Kidney (tissue), 14 donors: Measurements from ENCODE around the gene POU2F1. TPM values are rescaled to one million over a fixed set of nuclear protein-coding genes. Genes with fewer than 3 reads are reported as not detected.

ENCODE experiments used
- DNase-seq, 5 donors: peaks; one replicate each; pipeline ENCODE4 v3.0.0-alpha.2; 2013 to 2020
- FAIRE-seq: peaks from 2 replicates; lab custom pipeline; 2012; peaks lifted over from hg19 to GRCh38; lab: Jason Lieb, UNC
- H3K27ac ChIP-seq, 2 donors: one replicate each; pipeline ENCODE4 v1.7.0; 2013; ENCODE audit warnings: low read depth in 2 of 2, low read length in 2 of 2, inconsistent platforms in 1 of 2
- H3K27me3 ChIP-seq: one replicate; pipeline ENCODE4 v1.7.1; 2013; ENCODE audit warnings: low read length, inconsistent platforms; ENCODE audit not compliant: control insufficient read depth, insufficient read depth
- H3K36me3 ChIP-seq, 3 donors: one replicate each; pipeline versions ENCODE4 v1.7.0 to v1.7.1; 2013; ENCODE audit warnings: low read length in 3 of 3, control low read depth in 1 of 3, inconsistent platforms in 1 of 3; ENCODE audit not compliant: insufficient read depth in 3 of 3, control insufficient read depth in 2 of 3
- H3K4me1 ChIP-seq, 3 donors: one replicate each; pipeline versions ENCODE4 v1.7.0 to v1.7.1; 2013; ENCODE audit warnings: low read length in 3 of 3, inconsistent platforms in 1 of 3, low read depth in 1 of 3; ENCODE audit not compliant: control insufficient read depth in 2 of 3, insufficient read depth in 2 of 3
- H3K4me3 ChIP-seq, 3 donors: one replicate each; pipeline versions ENCODE4 v1.7.0 to v1.8.1; 2013; ENCODE audit warnings: low read length in 3 of 3, control low read depth in 1 of 3, inconsistent platforms in 1 of 3
- H3K9ac ChIP-seq, 3 donors: one replicate each; pipeline versions ENCODE4 v1.7.0 to v1.7.1; 2013; ENCODE audit warnings: low read length in 3 of 3, control low read depth in 1 of 3, inconsistent platforms in 1 of 3
- H3K9me3 ChIP-seq, 3 donors: one replicate each; pipeline versions ENCODE4 v1.7.0 to v1.7.1; 2013; ENCODE audit warnings: low read length in 3 of 3, control low read depth in 1 of 3, inconsistent platforms in 1 of 3; ENCODE audit not compliant: control insufficient read depth in 2 of 3, insufficient read depth in 1 of 3
- intact Hi-C: fragments of 100-400 bp; cut with DNase I; formaldehyde crosslinking; loops from one replicate; pipeline ENCODE4 v1.11.1; 2022
- polyA plus RNA-seq: library from polyadenylated mRNA; stranded (reverse); fragments of 350-450 nt; fragmentation: Illumina TruSeq; extraction: RNeasy Lipid Tissue Mini Kit (QIAGEN cat#74804); gene quantifications from one replicate; pipeline ENCODE4 v1.2.3, GENCODE V29; 2014; ENCODE audit warnings: low read depth, low replicate concordance; ENCODE audit not compliant: insufficient read depth
- total RNA-seq: library from RNA; stranded (reverse); fragmentation: NEBNext Ultra II Directional; extraction: Animal tissue kit (Norgen Biotek cat#: 25700); gene quantifications from one replicate; pipeline ENCODE4 v1.2.1, GENCODE V29; 2021
- TF ChIP-seq, protein P1 (sequence below): IDR thresholded peaks from 3 replicates; pipeline ENCODE4 v1.5.1; 2012; ENCODE audit warnings: mild to moderate bottlenecking, moderate library complexity, borderline replicate concordance; ENCODE audit not compliant: insufficient read depth; ENCODE audit errors: extremely low read depth
- donor health status: control.
- donor health status: control.
- donor health status: control.
- donor health status: control.
- donor health status: control.
- donor health status: DM: yes; HTN: yes; CAD: no.
- donor health status: Normal renal cell carcinoma (clear cell type).

The POU2F1 gene
- total and polyA plus RNA-seq, 2 donors from 2014 or later: 1.9 to 25.2 TPM

DNA sequence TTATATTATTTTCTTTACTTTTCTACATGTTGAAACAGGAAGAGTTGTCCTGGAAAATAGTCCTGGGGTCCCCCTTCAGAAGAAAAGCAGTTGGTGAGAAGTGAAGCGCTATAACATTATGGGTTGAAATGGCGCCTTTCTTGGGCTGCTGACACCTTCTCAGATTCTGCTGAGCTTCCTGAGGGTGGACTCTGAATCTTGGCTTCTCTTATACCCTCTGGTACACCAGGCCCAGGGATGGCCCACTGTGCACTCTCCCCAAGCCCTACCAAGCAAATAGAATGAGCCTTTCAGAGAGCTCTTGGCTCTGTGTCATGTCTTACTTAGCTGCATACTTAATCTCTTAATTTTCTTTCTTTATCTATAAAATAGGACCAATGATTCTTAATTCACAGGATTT is 255.4 kb downstream of the POU2F1 start:
- no peaks in the 10 kb centered on the region for H3K9me3 ChIP-seq
- no peaks in the 10 kb centered on the region for H3K4me1 ChIP-seq
- no peak for FAIRE-seq
- no peak overlapping the region for H3K4me3 ChIP-seq
- H3K9ac ChIP-seq: no peak overlapping the region
- no peaks in the 10 kb centered on the region for H3K36me3 ChIP-seq
- H3K27me3 ChIP-seq: no peaks in the 10 kb centered on the region
- H3K27ac ChIP-seq: no peak overlapping the region
- TF ChIP-seq, protein P1, sequence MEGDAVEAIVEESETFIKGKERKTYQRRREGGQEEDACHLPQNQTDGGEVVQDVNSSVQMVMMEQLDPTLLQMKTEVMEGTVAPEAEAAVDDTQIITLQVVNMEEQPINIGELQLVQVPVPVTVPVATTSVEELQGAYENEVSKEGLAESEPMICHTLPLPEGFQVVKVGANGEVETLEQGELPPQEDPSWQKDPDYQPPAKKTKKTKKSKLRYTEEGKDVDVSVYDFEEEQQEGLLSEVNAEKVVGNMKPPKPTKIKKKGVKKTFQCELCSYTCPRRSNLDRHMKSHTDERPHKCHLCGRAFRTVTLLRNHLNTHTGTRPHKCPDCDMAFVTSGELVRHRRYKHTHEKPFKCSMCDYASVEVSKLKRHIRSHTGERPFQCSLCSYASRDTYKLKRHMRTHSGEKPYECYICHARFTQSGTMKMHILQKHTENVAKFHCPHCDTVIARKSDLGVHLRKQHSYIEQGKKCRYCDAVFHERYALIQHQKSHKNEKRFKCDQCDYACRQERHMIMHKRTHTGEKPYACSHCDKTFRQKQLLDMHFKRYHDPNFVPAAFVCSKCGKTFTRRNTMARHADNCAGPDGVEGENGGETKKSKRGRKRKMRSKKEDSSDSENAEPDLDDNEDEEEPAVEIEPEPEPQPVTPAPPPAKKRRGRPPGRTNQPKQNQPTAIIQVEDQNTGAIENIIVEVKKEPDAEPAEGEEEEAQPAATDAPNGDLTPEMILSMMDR: no peak
- DNase-seq: no peak
- intact Hi-C loops: no loop called here

Other genes with a start within 250 kb of the POU2F1 start
- gene ILDR2, start 245.3 kb upstream of the POU2F1 start, total RNA-seq: 5.9 TPM
- gene ILDR2, start 245.3 kb upstream of the POU2F1 start, polyA plus RNA-seq: 1.5 TPM
- gene MAEL, start 231.6 kb upstream of the POU2F1 start, total RNA-seq: 0.54 TPM
- gene MAEL, start 231.6 kb upstream of the POU2F1 start, polyA plus RNA-seq: 2.2 TPM
- 0.28 TPM for gene GPA33, start 130.5 kb upstream of the POU2F1 start, total RNA-seq
- gene GPA33, start 130.5 kb upstream of the POU2F1 start, polyA plus RNA-seq: not detected
- 0.38 TPM for gene STYXL2, start 126.8 kb upstream of the POU2F1 start, total RNA-seq
- not detected for gene STYXL2, start 126.8 kb upstream of the POU2F1 start, polyA plus RNA-seq